Stimulated activated CD4-positive, alpha-beta T cell treated with anti-CD3 and anti-CD28 coated beads, Interleukin-4, amount 100 ng/mL, for 1 hour (primary cell): ENCODE measurements around the gene MAGEB17.
"Not testable (repeated sequence)": the region's sequence is repeated elsewhere in the genome, so short reads cannot be mapped to it uniquely, and the experiment has no call there.

Experiments
- DNase-seq: peaks from one replicate; pipeline ENCODE4 v3.0.0-alpha.2; 2020

Gene MAGEB17

DNA sequence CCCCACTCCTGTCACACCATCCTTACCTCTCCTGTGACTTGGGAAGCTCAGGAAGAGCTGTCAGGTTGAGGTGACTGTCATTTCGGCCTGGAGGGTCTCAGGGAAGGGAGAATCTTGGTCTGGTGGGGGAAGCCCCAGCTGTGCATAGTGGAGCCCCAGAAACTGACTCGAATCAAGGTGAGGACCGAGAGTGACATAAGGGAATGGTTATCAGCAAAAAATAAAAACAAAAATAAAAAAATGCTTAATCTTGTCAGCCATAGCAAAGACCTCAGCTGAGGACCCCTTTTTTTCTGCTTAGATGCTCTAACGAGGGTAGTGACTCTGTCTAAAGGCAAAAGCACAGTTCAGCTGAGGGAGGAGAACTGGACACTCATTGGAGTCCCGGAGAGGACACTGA, at the start of gene MAGEB17:
Gene MAGEB17 (plus strand): TSS at position 301 of the 400 bp plus-strand sequence. CDS start 2,902 bp downstream, outside the sequence.
- no peak for DNase-seq

- DNase-seq, result no peak
Observed at GRCh38 chrX:16119353-16120220, 47.7 kb upstream of the MAGEB17 start.

GRCh38 chrX:16120431-16120830, 46.9 kb upstream of the MAGEB17 start:
- no peak for DNase-seq

DNA sequence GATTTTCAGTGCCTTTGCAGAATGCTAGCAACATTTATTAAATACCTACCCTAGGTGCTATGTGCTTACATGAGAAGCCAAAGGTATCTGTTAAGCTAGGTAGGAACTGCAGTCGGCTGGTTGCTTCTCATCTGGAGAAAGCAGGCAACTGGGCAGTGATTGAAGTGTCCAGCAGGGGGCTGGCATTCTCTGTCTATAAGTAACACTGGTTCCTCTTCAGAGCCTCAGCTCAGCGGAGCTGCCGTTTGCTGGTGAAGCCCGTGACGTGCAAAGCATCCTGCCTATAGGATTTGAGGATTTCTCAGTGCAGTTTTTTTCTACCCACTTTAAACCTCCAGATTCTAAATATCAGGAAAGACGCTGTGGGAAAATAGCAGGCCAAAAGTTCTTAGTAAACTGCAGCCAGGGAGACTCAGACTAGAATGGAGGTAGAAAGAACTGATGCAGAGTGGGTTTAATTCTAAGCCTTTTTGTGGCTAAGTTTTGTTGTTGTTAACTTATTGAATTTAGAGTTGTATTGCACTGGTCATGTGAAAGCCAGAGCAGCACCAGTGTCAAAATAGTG, 44.0 kb upstream of the MAGEB17 start, which contains the start of gene GRPR:
Gene GRPR (plus strand): TSS at position 344 of the 565 bp plus-strand sequence. CDS start 389 bp downstream, outside the sequence.
- DNase-seq, result peak; percentile 53

DNA sequence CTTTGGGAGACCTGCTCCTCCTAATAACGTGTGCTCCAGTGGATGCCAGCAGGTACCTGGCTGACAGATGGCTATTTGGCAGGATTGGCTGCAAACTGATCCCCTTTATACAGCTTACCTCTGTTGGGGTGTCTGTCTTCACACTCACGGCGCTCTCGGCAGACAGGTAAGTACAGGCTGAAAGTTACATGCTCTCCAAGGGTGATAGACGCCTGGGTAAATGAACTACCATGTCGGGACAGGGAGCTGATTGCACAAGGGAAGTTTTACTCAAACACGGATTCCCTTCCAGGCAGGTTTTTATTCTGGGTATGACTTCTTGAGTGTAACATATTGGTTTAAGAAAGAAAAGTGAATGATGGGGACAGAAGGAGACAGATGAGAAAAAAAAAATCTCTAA, 43.1 kb upstream of the MAGEB17 start:
- no peak for DNase-seq

- no peak for DNase-seq
Observed at GRCh38 chrX:16125520-16126149, 41.6 kb upstream of the MAGEB17 start.

DNA sequence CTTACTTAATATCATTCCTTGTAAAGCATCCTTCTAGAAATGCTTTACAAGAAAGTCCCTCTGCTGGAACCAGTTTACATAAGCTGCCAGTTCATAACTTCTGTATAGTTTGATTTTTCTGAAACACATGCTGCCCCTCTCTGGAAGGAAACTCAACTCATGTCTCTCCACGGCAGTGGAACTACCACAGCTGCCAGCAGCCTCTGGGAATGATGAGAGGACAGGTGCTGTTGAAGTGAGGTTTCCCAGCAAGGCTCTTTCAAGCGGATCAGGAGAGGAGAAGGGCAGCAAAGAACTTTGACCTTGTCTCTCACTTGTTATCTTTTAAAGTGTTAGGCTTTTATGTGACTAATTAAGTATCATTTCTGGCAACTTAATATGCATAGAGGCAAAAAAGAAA, 36.6 kb upstream of the MAGEB17 start:
- DNase-seq, result no peak

DNA sequence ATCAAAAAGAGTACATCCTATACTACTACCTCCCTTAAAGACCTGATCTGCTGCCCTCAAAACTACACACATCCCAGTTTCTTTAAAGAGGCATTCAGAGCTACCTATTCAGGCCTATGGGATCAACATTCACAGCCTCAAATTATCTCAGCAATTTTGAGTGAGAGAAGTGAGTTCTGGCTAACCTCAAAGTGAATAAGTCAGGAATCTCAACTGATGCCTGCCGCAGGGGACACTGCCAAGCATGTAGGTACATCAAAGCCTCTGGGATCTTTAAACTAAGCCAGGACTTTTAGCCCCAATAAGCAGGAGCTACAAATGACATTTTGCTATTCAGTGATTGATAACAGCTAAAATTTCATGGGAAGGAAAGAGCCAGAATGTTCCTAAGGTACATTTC, 32.3 kb upstream of the MAGEB17 start:
- no peak for DNase-seq

DNA sequence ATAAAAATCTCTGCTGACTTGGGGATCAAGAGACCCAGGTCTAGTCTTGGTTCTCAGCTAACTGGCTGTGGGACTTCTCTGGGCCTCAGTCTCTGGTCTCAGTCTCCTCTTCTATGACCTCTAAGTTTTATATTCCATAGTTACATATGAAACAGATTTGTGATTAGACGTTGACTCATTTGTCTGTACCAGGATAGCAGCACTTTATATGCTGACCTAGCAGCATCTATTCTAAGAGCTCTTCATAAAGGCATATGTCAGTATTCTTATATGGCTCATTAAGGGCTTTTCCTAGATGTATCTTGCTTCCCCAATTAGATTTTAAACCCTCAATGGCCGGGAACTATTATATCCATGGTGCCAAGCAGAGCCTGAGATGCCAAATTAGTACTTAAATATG, 31.2 kb upstream of the MAGEB17 start:
- DNase-seq, result no peak

DNA sequence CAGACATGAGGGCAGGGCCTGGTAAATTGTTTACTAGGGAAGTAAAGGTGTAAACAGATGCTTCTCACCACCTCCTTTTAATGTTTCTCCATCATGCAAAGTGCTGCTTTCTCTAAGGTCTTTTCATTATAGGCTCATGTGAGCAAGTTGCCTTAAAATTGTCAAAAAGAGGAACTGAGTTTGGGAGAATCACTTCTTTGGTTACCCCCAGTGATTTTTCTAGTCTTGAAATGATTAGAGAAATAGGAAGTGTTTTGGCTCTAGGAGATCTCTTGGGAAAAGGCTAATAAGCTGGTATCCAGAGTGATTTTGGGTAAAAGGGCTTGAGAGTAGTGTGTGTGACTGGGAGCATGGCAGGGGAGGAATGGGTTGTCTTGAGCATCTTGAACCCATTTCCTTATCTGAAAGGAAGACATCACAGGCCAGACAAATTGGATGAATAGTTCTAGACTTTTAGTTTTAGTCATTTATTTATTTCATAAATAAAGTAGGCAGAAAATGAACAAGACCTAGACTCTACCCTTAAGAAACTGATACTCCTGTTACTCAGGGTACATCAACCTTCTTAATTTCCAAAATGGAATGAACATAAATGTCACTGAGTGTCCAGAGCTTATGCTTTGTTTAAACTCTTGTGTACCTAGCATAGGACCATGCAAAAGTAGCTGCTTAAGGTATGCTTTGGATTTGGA, 29.7 kb upstream of the MAGEB17 start:
- no peak for DNase-seq

DNA sequence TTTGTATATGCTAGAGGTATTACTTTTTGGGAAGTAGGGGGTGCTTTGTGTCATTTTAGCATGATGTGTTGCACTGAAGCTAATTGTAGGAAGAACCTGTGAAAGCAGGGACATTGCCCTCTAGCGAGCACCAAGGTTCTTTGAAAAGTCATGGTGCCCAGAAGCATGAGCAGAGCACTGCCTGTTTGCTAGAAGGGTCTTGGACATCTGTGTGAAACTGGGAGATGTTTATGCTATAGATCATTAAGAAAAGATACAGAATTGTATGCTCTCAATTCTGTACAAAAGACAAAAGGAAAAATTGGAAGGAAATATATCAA, 29.2 kb upstream of the MAGEB17 start:
- DNase-seq, result no peak

DNA sequence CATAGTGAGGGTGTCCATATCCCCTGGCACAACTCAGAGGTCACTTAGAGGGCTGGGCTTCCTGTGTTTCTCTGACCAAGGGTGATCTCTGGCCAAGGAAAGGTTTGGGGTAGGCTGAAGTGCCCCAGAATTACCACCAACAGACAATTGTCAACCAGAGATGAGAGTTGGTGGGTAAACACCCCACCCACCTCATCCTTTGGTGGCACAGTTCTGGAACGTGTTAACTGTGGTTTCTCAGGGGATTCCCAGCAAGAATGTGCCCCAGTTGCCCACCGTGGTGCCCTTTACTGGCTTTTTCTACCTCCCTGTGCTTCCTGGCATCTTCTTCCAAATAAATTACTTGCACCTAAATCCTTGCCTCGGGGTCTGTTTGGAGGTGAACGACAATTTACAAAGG, 26.8 kb upstream of the MAGEB17 start:
- no peak for DNase-seq

DNA sequence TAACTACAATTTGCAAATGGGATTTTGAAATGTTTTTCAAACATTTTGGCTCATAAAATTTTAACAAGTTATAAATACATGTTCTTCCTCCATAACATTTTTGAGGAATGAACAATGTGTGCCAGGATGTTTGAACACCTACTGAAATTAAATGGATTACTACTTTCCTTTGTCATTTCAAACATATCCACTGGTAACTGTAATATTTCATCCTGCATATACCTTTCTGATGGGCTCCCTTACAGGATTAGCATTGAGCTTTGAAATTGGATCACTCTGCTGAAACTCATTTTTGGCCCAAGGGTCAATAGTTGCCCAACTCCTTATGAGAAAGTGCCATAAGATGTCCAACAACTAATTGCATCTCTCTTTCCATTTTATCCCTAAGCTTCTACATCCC, 26.3 kb upstream of the MAGEB17 start:
- DNase-seq, result no peak

DNA sequence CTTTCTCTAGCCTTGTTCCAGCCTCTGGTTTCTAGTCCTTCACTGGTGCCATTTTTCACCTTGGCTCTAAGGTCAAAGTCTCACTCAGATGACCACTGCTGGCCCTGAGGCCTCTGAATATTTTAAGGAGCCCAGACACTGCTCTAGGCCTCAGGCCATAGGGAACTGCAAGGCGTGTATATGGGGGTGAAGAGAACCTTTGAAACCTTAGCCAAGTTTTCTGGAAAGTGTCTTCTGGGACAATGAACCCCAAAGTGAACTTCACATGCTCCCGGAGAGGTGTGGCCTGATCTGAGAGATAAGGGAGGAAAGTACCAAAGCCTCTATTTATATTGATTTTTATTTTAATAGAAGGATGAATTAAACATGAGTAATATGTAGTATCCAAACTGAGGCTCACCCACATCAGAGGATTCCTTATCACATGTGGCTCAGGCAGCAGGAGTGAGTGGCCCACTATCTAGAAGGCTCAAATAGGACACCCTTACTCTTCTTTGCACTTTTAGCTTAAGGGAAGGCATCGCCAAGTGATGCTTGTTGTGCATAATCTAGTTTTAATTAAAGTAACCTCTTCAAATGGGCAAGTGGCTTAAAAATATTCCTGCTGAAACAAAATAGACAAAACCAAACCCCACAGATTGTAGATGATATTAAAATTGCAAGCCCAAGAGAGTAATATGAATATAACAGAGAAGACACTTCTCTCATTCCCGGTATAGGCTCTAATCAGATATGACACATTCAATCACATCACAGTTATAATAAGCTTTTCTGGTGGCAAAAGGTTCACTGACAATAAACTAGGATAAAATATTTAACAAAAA, 25.6 kb upstream of the MAGEB17 start:
- DNase-seq, result no peak

- DNase-seq, result no peak
Observed at GRCh38 chrX:16142246-16142558, 25.1 kb upstream of the MAGEB17 start.

DNA sequence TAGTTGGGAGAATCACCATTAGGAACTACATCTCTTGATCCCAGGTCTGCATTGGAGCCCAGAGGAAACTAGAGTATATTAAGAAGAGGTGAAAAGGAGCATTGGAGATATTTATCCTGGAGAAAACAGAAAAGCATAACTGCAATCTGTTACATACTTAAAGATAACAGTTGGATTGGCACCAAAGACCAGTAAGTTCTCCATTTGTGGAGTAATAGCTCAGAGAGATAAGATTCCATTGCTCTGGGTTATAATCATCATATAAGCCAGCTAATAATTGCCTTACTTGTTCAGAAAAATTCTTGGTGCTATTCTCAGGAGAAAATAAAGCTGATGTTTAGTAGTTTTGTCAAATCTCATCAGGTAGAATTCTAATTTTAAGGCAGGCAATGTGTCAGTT, 23.3 kb upstream of the MAGEB17 start:
- DNase-seq, result no peak

DNA sequence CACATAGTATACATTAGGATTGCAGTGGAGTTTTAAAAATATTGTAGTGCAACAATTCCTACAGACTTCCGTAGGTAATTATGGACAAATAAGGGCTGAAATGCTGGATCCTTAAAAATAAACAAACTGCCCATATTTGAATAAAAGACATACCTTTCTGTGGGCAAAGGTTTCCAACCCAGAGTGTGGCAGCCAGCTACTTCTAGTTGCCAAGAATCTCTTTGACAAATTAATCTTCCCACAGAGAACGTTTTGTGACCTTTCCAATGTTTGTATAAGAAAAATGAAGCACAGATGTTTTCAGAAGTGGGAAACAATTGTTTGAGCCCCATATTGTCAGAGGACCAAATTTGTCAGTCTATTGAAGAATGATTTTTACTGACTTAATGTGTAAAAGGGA, 22.9 kb upstream of the MAGEB17 start:
- DNase-seq, result no peak

- not testable (repeated sequence) for DNase-seq
Observed at GRCh38 chrX:16145093-16145492, 22.2 kb upstream of the MAGEB17 start.

GRCh38 chrX:16145656-16146055, 21.6 kb upstream of the MAGEB17 start:
- no peak for DNase-seq

DNA sequence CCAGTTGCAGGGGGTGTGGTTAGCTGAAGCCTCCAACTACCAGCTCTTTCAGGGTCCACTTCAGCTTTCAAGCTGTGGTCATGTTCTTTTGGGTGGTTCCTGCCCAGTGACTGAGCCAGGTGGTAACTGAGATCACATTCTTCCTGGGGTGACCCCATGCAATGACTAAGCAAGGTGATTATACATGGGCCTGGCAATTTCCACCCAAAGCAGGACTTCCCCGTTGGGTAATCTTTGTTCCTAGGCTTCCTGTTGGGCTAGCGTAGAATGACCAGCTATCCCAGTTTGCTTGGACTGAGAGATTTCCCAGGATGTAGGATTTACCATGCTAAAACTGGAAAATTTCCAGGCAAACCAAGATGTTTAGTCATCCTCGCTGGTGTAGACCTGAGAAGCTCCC, 18.4 kb upstream of the MAGEB17 start:
- no peak for DNase-seq

GRCh38 chrX:16155581-16156096, 11.6 kb upstream of the MAGEB17 start:
- DNase-seq, result no peak

- DNase-seq, result no peak
Observed at GRCh38 chrX:16156692-16157331, 10.5 kb upstream of the MAGEB17 start.
